Neural progenitor cell (in vitro differentiated cells): ENCODE data around the gene PPIL6. TPM values are rescaled to one million over a fixed set of nuclear protein-coding genes. Genes with fewer than 3 reads are reported as not detected.
A peak's percentile ranks its signal among the peaks of the same experiment; 100 is the strongest.

Experiments
- DNase-seq: peaks from one replicate; pipeline ENCODE4 v3.0.0-alpha.2; 2016; ENCODE audit warnings: low spot score
- H2AFZ ChIP-seq: fragments of 200-600 bp; sonication (generic); replicated peaks from 2 replicates; pipeline ENCODE4 v1.6.1; 2016; ENCODE audit warnings: antibody characterized with exemption
- H3F3A ChIP-seq: fragments of 200-600 bp; sonication (generic); 2 replicates; pipeline ENCODE4 v1.6.1; 2016; ENCODE audit warnings: antibody characterized with exemption, low read depth
- H3K27ac ChIP-seq: fragments of 200-600 bp; sonication (generic); 2 replicates; pipeline ENCODE4 v1.5.1; 2016; ENCODE audit warnings: mild to moderate bottlenecking
- H3K27me3 ChIP-seq: fragments of 200-600 bp; sonication (generic); 2 replicates; pipeline ENCODE4 v1.6.1; 2016; ENCODE audit warnings: mild to moderate bottlenecking, moderate library complexity
- H3K36me3 ChIP-seq: fragments of 200-600 bp; sonication (generic); 2 replicates; pipeline ENCODE4 v1.5.1; 2016
- H3K4me1 ChIP-seq: fragments of 200-600 bp; sonication (generic); 2 replicates; pipeline ENCODE4 v1.6.1; 2016; ENCODE audit warnings: mixed run types
- H3K4me2 ChIP-seq: fragments of 200-600 bp; sonication (generic); 2 replicates; pipeline ENCODE4 v1.6.1; 2016
- H3K4me3 ChIP-seq: fragments of 200-600 bp; sonication (generic); 2 replicates; pipeline ENCODE4 v1.5.1; 2016
- H3K79me2 ChIP-seq: fragments of 200-600 bp; sonication (generic); 2 replicates; pipeline ENCODE4 v1.6.1; 2016; ENCODE audit warnings: low read depth
- H3K9ac ChIP-seq: fragments of 200-600 bp; sonication (generic); 2 replicates; pipeline ENCODE4 v1.6.1; 2016
- H3K9me3 ChIP-seq: fragments of 200-600 bp; sonication (generic); 2 replicates; pipeline ENCODE4 v1.5.1; 2016; ENCODE audit warnings: low read depth
- H4K20me1 ChIP-seq: fragments of 200-600 bp; sonication (generic); 2 replicates; pipeline ENCODE4 v1.6.1; 2016; ENCODE audit warnings: low read depth
- H3K27ac Mint-ChIP-seq: 3 replicates; pipeline ENCODE4 v1.8.0; 2021; ENCODE audit warnings: mixed read lengths
- H3K27me3 Mint-ChIP-seq: 2 replicates; pipeline ENCODE4 v1.8.0; 2022; ENCODE audit warnings: low read depth, mild to moderate bottlenecking, inconsistent platforms, moderate library complexity, mixed read lengths; ENCODE audit not compliant: insufficient read depth
- H3K36me3 Mint-ChIP-seq: 3 replicates; pipeline ENCODE4 v1.8.0; 2021; ENCODE audit warnings: mixed read lengths
- H3K4me1 Mint-ChIP-seq: 3 replicates; pipeline ENCODE4 v1.8.0; 2021; ENCODE audit warnings: mixed read lengths
- H3K4me3 Mint-ChIP-seq: 3 replicates; pipeline ENCODE4 v1.8.0; 2021; ENCODE audit warnings: mild to moderate bottlenecking, moderate library complexity, mixed read lengths
- H3K9me3 Mint-ChIP-seq: 3 replicates; pipeline ENCODE4 v1.8.0; 2020; ENCODE audit warnings: mixed read lengths
- EZH2 ChIP-seq: fragments of 200-600 bp; sonication (generic); IDR thresholded peaks from 2 replicates; pipeline ENCODE4 v1.6.1; 2017; ENCODE audit warnings: antibody characterized with exemption, mild to moderate bottlenecking, moderate library complexity
- EZH2phosphoT487 ChIP-seq: fragments of 200-600 bp; sonication (generic); IDR thresholded peaks from 2 replicates; pipeline ENCODE4 v1.6.1; 2017; ENCODE audit warnings: antibody characterized with exemption
- total RNA-seq: library from RNA; depleted of rRNA; stranded (reverse); fragments of >200 nt; gene quantifications from 2 replicates; pipeline ENCODE4 v1.2.3, GENCODE V29; 2015; ENCODE audit warnings: low replicate concordance
- TF ChIP-seq, protein P1 (sequence below): fragments of 200-600 bp; sonication (generic); IDR thresholded peaks from 2 replicates; pipeline ENCODE4 v1.5.1; 2017; ENCODE audit warnings: antibody characterized with exemption, mild to moderate bottlenecking

Gene PPIL6
- total RNA-seq, 1 donor from 2014 or later = 7.9 TPM

DNA sequence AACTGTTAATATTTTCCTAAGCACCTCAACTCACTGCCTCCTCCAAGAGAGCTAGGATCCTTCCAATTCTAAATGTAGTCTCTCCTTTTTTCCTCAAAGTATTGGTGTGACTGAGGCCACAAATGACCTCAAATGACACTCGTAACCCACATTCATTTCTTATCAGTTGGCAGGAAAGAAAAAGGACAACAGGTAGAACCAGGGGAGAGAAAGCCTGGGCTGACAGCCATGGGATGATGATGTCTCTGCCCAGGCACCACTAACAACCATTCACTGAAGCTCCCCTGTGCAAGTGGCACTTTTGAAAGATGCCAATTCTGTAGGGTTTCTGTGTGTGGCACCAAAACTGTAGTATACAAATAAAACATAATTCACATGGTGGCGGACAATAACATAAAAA is 35.2 kb upstream of the PPIL6 start:
- H3F3A ChIP-seq = peaks cover 18% of the 10 kb centered on the region
- peaks cover 7% of the 10 kb centered on the region for H4K20me1 ChIP-seq
- no peak overlapping the region for H3K4me3 ChIP-seq
- TF ChIP-seq EZH2phosphoT487 = no peak
- TF ChIP-seq EZH2 = no peak
- TF ChIP-seq, protein P1, sequence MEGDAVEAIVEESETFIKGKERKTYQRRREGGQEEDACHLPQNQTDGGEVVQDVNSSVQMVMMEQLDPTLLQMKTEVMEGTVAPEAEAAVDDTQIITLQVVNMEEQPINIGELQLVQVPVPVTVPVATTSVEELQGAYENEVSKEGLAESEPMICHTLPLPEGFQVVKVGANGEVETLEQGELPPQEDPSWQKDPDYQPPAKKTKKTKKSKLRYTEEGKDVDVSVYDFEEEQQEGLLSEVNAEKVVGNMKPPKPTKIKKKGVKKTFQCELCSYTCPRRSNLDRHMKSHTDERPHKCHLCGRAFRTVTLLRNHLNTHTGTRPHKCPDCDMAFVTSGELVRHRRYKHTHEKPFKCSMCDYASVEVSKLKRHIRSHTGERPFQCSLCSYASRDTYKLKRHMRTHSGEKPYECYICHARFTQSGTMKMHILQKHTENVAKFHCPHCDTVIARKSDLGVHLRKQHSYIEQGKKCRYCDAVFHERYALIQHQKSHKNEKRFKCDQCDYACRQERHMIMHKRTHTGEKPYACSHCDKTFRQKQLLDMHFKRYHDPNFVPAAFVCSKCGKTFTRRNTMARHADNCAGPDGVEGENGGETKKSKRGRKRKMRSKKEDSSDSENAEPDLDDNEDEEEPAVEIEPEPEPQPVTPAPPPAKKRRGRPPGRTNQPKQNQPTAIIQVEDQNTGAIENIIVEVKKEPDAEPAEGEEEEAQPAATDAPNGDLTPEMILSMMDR = no peak
- no peak overlapping the region for H3K27ac ChIP-seq
- H3K4me2 ChIP-seq = no peak overlapping the region
- H3K27me3 Mint-ChIP-seq = peaks cover 3% of the 10 kb centered on the region
- H3K27me3 ChIP-seq = no peaks in the 10 kb centered on the region
- no peak overlapping the region for H3K4me3 Mint-ChIP-seq
- H3K9me3 Mint-ChIP-seq = no peaks in the 10 kb centered on the region
- H3K9ac ChIP-seq = no peak overlapping the region
- peaks cover 50% of the 10 kb centered on the region for H3K36me3 Mint-ChIP-seq
- H3K79me2 ChIP-seq = peaks cover 72% of the 10 kb centered on the region
- peaks cover 37% of the 10 kb centered on the region for H3K4me1 ChIP-seq
- no peaks in the 10 kb centered on the region for H3K9me3 ChIP-seq
- DNase-seq = no peak
- peaks cover 24% of the 10 kb centered on the region for H3K4me1 Mint-ChIP-seq
- H3K27ac Mint-ChIP-seq = no peak overlapping the region
- H3K36me3 ChIP-seq = peaks cover 6% of the 10 kb centered on the region
- H2AFZ ChIP-seq = no peak overlapping the region

DNA sequence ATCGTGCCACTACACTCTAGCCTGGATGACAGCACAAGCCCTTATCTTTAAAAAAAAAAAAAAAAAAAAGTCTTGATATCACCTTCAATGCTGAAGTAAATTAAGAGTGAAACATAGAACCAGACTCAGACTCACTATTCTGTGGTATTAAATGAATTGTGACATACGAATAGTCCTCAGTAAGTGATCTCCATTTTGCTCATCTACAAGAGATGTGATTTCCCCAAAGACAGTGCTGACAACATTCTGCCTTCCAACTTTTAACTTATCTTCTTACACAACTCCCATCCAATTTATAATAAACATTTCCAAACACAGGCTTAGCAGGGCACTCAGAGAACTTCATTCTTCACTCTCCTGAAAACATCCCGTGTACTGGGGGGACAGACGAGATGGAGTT is 34.6 kb upstream of the PPIL6 start:
- peaks cover 6% of the 10 kb centered on the region for H3K36me3 ChIP-seq

DNA sequence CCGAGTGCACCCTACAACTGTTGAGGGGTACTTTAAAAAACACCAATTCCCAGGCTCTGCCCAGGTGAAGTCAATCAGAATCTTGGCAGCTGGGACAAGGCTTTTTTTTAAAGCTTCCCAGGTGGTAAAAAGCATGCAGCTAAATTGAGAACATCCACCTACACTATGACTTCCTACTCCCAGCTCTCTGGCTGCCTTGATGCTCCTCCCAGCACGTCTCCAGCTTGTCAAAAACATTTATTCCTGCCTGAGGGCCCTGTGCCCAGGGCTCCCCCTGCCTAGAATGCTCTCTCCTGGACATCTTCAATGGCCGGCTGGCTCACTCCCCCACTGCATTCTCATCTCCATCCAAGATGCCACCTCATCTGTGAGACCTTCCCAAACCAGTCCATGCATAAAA is 32.7 kb upstream of the PPIL6 start:
- Histone ChIP-seq H3K4me1 (peaks cover 14% of the 10 kb centered on the region), H4K20me1 (peaks cover 13% of the 10 kb centered on the region), H3K9ac (no peak overlapping the region), H3K79me2 (peaks cover 53% of the 10 kb centered on the region), H2AFZ (no peak overlapping the region), H3K9me3 (no peaks in the 10 kb centered on the region), H3K4me2 (no peak overlapping the region), H3K27me3 (no peaks in the 10 kb centered on the region), H3K27ac (no peak overlapping the region), H3K36me3 (peaks cover 6% of the 10 kb centered on the region), H3K4me3 (no peak overlapping the region), H3F3A (peaks cover 8% of the 10 kb centered on the region)
- Mint-ChIP-seq H3K27ac (no peak overlapping the region), H3K9me3 (no peaks in the 10 kb centered on the region), H3K27me3 (peaks cover 9% of the 10 kb centered on the region), H3K36me3 (peaks cover 50% of the 10 kb centered on the region), H3K4me3 (no peak overlapping the region), H3K4me1 (peaks cover 19% of the 10 kb centered on the region)
- no peak for DNase-seq
- no peak for TF ChIP-seq EZH2

More for the DNA sequence above, 34.6 kb upstream of the PPIL6 start:
- Histone ChIP-seq H4K20me1 (peaks cover 7% of the 10 kb centered on the region), H3K27me3 (no peaks in the 10 kb centered on the region), H3F3A (peaks cover 18% of the 10 kb centered on the region), H3K4me2 (no peak overlapping the region), H2AFZ (no peak overlapping the region), H3K9me3 (no peaks in the 10 kb centered on the region), H3K27ac (no peak overlapping the region), H3K4me1 (peaks cover 30% of the 10 kb centered on the region), H3K9ac (no peak overlapping the region), H3K79me2 (peaks cover 66% of the 10 kb centered on the region), H3K4me3 (no peak overlapping the region)
- H3K36me3 Mint-ChIP-seq = peaks cover 52% of the 10 kb centered on the region
- no peak overlapping the region for H3K27ac Mint-ChIP-seq
- H3K4me1 Mint-ChIP-seq = peaks cover 20% of the 10 kb centered on the region
- DNase-seq = no peak
- H3K27me3 Mint-ChIP-seq = peaks cover 8% of the 10 kb centered on the region
- TF ChIP-seq EZH2phosphoT487 (no peak), EZH2 (no peak)
- TF ChIP-seq, protein P1 = no peak
- H3K9me3 Mint-ChIP-seq = no peaks in the 10 kb centered on the region
- no peak overlapping the region for H3K4me3 Mint-ChIP-seq

DNA sequence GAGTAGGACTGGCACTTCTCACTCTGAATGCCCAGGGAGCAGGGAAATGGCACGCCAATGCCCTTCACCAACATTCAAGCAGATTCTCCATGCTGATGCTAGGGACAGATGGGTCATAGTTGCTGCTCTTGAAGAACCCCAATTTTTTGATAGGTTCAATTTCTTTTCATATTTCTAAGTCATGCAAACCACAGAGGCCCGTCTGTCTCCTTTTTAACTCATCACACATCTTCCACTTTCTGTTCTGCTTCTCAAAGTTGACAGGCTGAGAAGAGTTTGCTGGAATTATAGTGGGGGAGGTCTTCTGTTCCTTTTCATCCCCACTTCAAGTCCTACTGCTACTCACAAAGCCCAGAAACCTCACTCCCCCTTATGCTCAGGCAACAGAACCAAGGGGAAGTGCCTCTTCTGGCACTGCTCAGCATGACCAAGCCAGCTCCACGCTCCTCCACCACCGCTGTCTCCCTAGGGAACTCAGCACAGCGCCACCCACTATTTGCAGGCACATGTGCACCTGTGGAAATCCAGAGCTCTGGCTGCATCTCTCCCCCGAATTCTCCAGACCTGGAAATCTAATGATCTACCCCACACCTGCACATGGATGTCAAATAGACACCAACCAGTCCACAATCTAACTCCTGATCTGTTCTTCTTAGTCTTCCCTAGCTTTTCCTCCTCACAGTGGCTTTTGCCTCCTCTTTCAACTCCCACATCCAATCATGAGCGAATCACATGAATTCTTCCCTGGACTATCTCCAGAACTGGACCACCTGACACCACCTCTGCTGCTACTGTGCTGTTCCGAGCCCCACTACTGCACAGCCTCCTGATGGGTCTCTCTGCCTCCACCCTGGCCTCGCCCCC is 31.9 kb upstream of the PPIL6 start:
- TF ChIP-seq EZH2phosphoT487 (no peak), EZH2 (no peak)
- TF ChIP-seq, protein P1 = no peak
- Mint-ChIP-seq H3K4me3 (peak overlapping the region; percentile 0), H3K27me3 (peaks cover 7% of the 10 kb centered on the region), H3K36me3 (peaks cover 51% of the 10 kb centered on the region), H3K4me1 (peaks cover 13% of the 10 kb centered on the region), H3K27ac (no peak overlapping the region), H3K9me3 (no peaks in the 10 kb centered on the region)
- no peak overlapping the region for H3K4me3 ChIP-seq
- H3K9me3 ChIP-seq = no peaks in the 10 kb centered on the region
- no peak overlapping the region for H3K9ac ChIP-seq
- H3K36me3 ChIP-seq = peaks cover 6% of the 10 kb centered on the region
- H3K4me1 ChIP-seq = peaks cover 6% of the 10 kb centered on the region
- no peak overlapping the region for H2AFZ ChIP-seq
- no peak overlapping the region for H3K27ac ChIP-seq
- H4K20me1 ChIP-seq = peaks cover 13% of the 10 kb centered on the region
- no peak for DNase-seq
- H3K4me2 ChIP-seq = no peak overlapping the region
- H3F3A ChIP-seq = peaks cover under 1% of the 10 kb centered on the region
- H3K79me2 ChIP-seq = peaks cover 46% of the 10 kb centered on the region
- no peaks in the 10 kb centered on the region for H3K27me3 ChIP-seq
